Stimulated activated CD4-positive, alpha-beta T cell treated with anti-CD3 and anti-CD28 coated beads, Interleukin-1b, Interleukin-23, amount 100 ng/mL, for 24 hours (primary cell): Measurements from ENCODE around the gene PDZD7.

Experiments
- DNase-seq, 4 experiments: peaks; one replicate each; pipeline ENCODE4 v3.0.0-alpha.2; 2020; ENCODE audit warnings: low read depth in 4 of 4, low spot score in 1 of 4

PDZD7 gene

GRCh38 chr10:101061624-101062231 is 30.8 kb upstream of the PDZD7 start, which contains the start of gene KAZALD1:
Gene KAZALD1, plus strand, starts transcription at chr10:101061989. Its CDS starts 604 bp downstream, at chr10:101062593.
- DNase-seq = no peak

- DNase-seq = peak; percentile 83 to 90 (median 88)
Measured at GRCh38 chr10:101060951-101061623, 30.2 kb upstream of the PDZD7 start.

- DNase-seq = peak; percentile 84 to 91 (median 88)
Measured at GRCh38 chr10:101060036-101060950, 29.4 kb upstream of the PDZD7 start.

- no peak for DNase-seq
Measured at GRCh38 chr10:101056365-101057151, 25.6 kb upstream of the PDZD7 start.

GRCh38 chr10:101055411-101055810 is 24.5 kb upstream of the PDZD7 start:
- DNase-seq = no peak

GRCh38 chr10:101054876-101055275 is 23.9 kb upstream of the PDZD7 start:
- DNase-seq = no peak

- DNase-seq = no peak
Measured at GRCh38 chr10:101054351-101054750, 23.4 kb upstream of the PDZD7 start.

GRCh38 chr10:101053516-101053915 is 22.6 kb upstream of the PDZD7 start:
- DNase-seq = no peak

- no peak for DNase-seq
Measured at GRCh38 chr10:101052285-101052684, 21.4 kb upstream of the PDZD7 start.

GRCh38 chr10:101050208-101051069 is 19.5 kb upstream of the PDZD7 start:
- DNase-seq = peak in 2 of 4 experiments; percentile 59 to 69

- DNase-seq = no peak
Measured at GRCh38 chr10:101047961-101048892, 17.3 kb upstream of the PDZD7 start.

- no peak for DNase-seq
Measured at GRCh38 chr10:101047268-101047667, 16.3 kb upstream of the PDZD7 start.

- no peak for DNase-seq
Measured at GRCh38 chr10:101046332-101047238, 15.7 kb upstream of the PDZD7 start.

GRCh38 chr10:101044117-101044516 is 13.2 kb upstream of the PDZD7 start:
- DNase-seq = no peak

- DNase-seq = no peak
Measured at GRCh38 chr10:101043363-101043707, 12.4 kb upstream of the PDZD7 start.

- DNase-seq = peak; percentile 74 to 90 (median 82)
Measured at GRCh38 chr10:101042667-101043362, 11.9 kb upstream of the PDZD7 start.

GRCh38 chr10:101042118-101042517 is 11.2 kb upstream of the PDZD7 start:
- no peak for DNase-seq
